GM19023 (cell line): ENCODE measurements around the gene GBF1.
"Not testable (repeated sequence)": the region's sequence is repeated elsewhere in the genome, so short reads cannot be mapped to it uniquely, and the experiment has no call there.

Experiments
- ATAC-seq: cut with Tn5 transposase; IDR thresholded peaks from one replicate; pipeline ENCODE4 v1.9.1; 2021; ENCODE audit warnings: mild to moderate bottlenecking, moderate library complexity; ENCODE audit not compliant: unreplicated experiment

Gene GBF1

GRCh38 chr10:102298899-102299298 lies 53.6 kb downstream of the GBF1 start:
- no peak for ATAC-seq

GRCh38 chr10:102299873-102300272 lies 54.5 kb downstream of the GBF1 start:
- no peak for ATAC-seq

- ATAC-seq = no peak
Observed at GRCh38 chr10:102300278-102300843, 55.0 kb downstream of the GBF1 start.

- not testable (repeated sequence) for ATAC-seq
Observed at GRCh38 chr10:102300912-102301311, 55.6 kb downstream of the GBF1 start.

GRCh38 chr10:102301332-102301731 lies 56.0 kb downstream of the GBF1 start:
- ATAC-seq = not testable (repeated sequence)

- ATAC-seq = no peak
Observed at GRCh38 chr10:102302611-102303010, 57.3 kb downstream of the GBF1 start.

- ATAC-seq = no peak
Observed at GRCh38 chr10:102306006-102306405, 60.7 kb downstream of the GBF1 start.

- ATAC-seq = no peak
Observed at GRCh38 chr10:102306710-102307109, 61.4 kb downstream of the GBF1 start.

GRCh38 chr10:102308318-102308717 lies 63.0 kb downstream of the GBF1 start:
- ATAC-seq = not testable (repeated sequence)

- ATAC-seq = no peak
Observed at GRCh38 chr10:102309236-102309635, 63.9 kb downstream of the GBF1 start.

- ATAC-seq = no peak
Observed at GRCh38 chr10:102309916-102310315, 64.6 kb downstream of the GBF1 start.

- no peak for ATAC-seq
Observed at GRCh38 chr10:102310361-102311024, 65.2 kb downstream of the GBF1 start.

GRCh38 chr10:102311025-102311420 lies 65.7 kb downstream of the GBF1 start:
- no peak for ATAC-seq

GRCh38 chr10:102312683-102313082 lies 67.4 kb downstream of the GBF1 start:
- ATAC-seq = no peak

GRCh38 chr10:102313221-102313896 lies 68.0 kb downstream of the GBF1 start:
- no peak for ATAC-seq

GRCh38 chr10:102314801-102315200 lies 69.5 kb downstream of the GBF1 start:
- no peak for ATAC-seq

GRCh38 chr10:102316421-102316820 lies 71.1 kb downstream of the GBF1 start:
- ATAC-seq = no peak

GRCh38 chr10:102322914-102323313 lies 77.6 kb downstream of the GBF1 start:
- no peak for ATAC-seq

- ATAC-seq = no peak
Observed at GRCh38 chr10:102324061-102324460, 78.7 kb downstream of the GBF1 start.

GRCh38 chr10:102326031-102326430 lies 80.7 kb downstream of the GBF1 start:
- no peak for ATAC-seq

- ATAC-seq = no peak
Observed at GRCh38 chr10:102327002-102327401, 81.7 kb downstream of the GBF1 start.

GRCh38 chr10:102327641-102328040 lies 82.3 kb downstream of the GBF1 start:
- ATAC-seq = no peak
